Adrenal gland (tissue), 5 donors: ENCODE results near the gene ABCC11.

ENCODE experiments used
- POLR2A ChIP-seq, 2 donors: fragments of 450-650 bp; IDR thresholded peaks; one replicate each; pipeline ENCODE4 v1.6.1; 2017; ENCODE audit warnings: antibody characterized with exemption in 2 of 2, mild to moderate bottlenecking in 2 of 2, moderate library complexity in 1 of 2
- TF ChIP-seq, protein P1 (sequence below), 6 experiments: fragments of 450-650 bp in 4 of 6; fragments of 200-600 bp in 2 of 6; sonication (generic) in 1 of 6; IDR thresholded peaks; 1 replicate in 5 of 6; 2 replicates in 1 of 6; pipeline versions ENCODE4 v1.5.1 to v1.8.0; 2016 to 2021; ENCODE audit warnings: antibody characterized with exemption in 6 of 6, mild to moderate bottlenecking in 2 of 6, moderate library complexity in 1 of 6
- donor health status: DM: no; HTN: no; CAD: no.

DNA sequence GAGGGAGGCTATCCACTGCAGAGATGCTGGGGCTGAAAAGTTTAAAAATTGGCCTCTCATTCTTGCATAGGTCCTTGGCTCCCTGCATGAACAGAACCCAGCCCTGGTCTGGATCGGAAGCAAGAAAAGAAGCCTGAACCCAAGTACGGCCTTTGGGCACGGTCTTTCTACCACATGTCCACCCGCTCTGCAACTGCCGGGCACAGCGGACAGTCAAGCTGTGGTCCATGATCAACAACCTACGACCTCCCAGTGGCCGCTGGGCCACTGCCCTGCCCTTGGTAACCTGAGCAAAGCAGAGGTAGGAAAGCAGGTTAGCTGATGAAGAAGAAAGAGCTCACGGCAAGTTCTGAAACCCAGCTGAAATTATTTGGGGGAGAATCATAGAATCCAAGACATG, 95.1 kb downstream of the ABCC11 start:
- TF ChIP-seq POLR2A (IDR thresholded peaks at IDR 0.05) = no peak
- TF ChIP-seq, protein P1, sequence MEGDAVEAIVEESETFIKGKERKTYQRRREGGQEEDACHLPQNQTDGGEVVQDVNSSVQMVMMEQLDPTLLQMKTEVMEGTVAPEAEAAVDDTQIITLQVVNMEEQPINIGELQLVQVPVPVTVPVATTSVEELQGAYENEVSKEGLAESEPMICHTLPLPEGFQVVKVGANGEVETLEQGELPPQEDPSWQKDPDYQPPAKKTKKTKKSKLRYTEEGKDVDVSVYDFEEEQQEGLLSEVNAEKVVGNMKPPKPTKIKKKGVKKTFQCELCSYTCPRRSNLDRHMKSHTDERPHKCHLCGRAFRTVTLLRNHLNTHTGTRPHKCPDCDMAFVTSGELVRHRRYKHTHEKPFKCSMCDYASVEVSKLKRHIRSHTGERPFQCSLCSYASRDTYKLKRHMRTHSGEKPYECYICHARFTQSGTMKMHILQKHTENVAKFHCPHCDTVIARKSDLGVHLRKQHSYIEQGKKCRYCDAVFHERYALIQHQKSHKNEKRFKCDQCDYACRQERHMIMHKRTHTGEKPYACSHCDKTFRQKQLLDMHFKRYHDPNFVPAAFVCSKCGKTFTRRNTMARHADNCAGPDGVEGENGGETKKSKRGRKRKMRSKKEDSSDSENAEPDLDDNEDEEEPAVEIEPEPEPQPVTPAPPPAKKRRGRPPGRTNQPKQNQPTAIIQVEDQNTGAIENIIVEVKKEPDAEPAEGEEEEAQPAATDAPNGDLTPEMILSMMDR (IDR thresholded peaks at IDR 0.05) = no peak
